Upper lobe of right lung (tissue), 1 donor: Measurements from ENCODE around the gene F7. TPM values are rescaled to one million over a fixed set of nuclear protein-coding genes. Genes with fewer than 3 reads are reported as not detected.
A peak's percentile ranks its signal among the peaks of the same experiment; 100 is the strongest.

Experiments used
- ATAC-seq: fragments of 200-7000 bp; cut with Tn5 transposase; one replicate; pipeline ENCODE4 v1.9.1; 2020; ENCODE audit warnings: mild to moderate bottlenecking, moderate library complexity
- DNase-seq: peaks from one replicate; pipeline ENCODE4 v3.0.0-alpha.2; 2020
- H3K27ac ChIP-seq: fragments of 200-600 bp; one replicate; pipeline ENCODE4 v1.8.0; 2022
- H3K27me3 ChIP-seq: fragments of 200-600 bp; one replicate; pipeline ENCODE4 v1.8.0; 2022; ENCODE audit warnings: mild to moderate bottlenecking
- H3K36me3 ChIP-seq: fragments of 200-600 bp; one replicate; pipeline ENCODE4 v1.8.0; 2022
- H3K4me1 ChIP-seq: fragments of 200-600 bp; one replicate; pipeline ENCODE4 v1.8.0; 2022
- H3K4me3 ChIP-seq: fragments of 200-600 bp; one replicate; pipeline ENCODE4 v1.8.0; 2022; ENCODE audit warnings: mild to moderate bottlenecking
- H3K9me3 ChIP-seq: fragments of 200-600 bp; one replicate; pipeline ENCODE4 v1.8.0; 2022
- CTCF ChIP-seq: fragments of 200-600 bp; IDR thresholded peaks from one replicate; pipeline ENCODE4 v1.8.0; 2022; ENCODE audit warnings: antibody characterized with exemption
- intact Hi-C: fragments of 100-400 bp; cut with DNase I; formaldehyde crosslinking; loops from one replicate; pipeline ENCODE4 v1.11.0; 2022
- total RNA-seq: library from RNA; stranded (reverse); fragmentation: NEBNext Ultra II Directional; extraction: Animal tissue kit (Norgen Biotek cat#: 25700); gene quantifications from one replicate; pipeline ENCODE4 v1.2.1, GENCODE V29; 2021
- donor health status: DM: no; HTN: yes; CAD: no; lungs with severe emphysema.

The F7 gene
- total RNA-seq, 1 donor from 2014 or later, result 0.61 TPM

- Histone ChIP-seq H3K4me1 (no peaks in the 10 kb centered on the region), H3K27ac (no peak overlapping the region), H3K27me3 (no peaks in the 10 kb centered on the region), H3K4me3 (no peak overlapping the region), H3K9me3 (no peaks in the 10 kb centered on the region), H3K36me3 (no peaks in the 10 kb centered on the region)
- intact Hi-C loops, result no loop called here
- no peak for ATAC-seq
- no peak for TF ChIP-seq CTCF
- DNase-seq, result peak; percentile 42
Measured at GRCh38 chr13:113059891-113060290, 45.7 kb upstream of the F7 start.

GRCh38 chr13:113060557-113061270, 44.9 kb upstream of the F7 start:
- no peaks in the 10 kb centered on the region for H3K9me3 ChIP-seq
- ATAC-seq (no peak), DNase-seq (peak; percentile 61)
- TF ChIP-seq CTCF, result no peak
- H3K27ac ChIP-seq, result no peak overlapping the region
- no peaks in the 10 kb centered on the region for H3K27me3 ChIP-seq
- H3K4me1 ChIP-seq, result no peaks in the 10 kb centered on the region
- H3K4me3 ChIP-seq, result no peak overlapping the region
- no peaks in the 10 kb centered on the region for H3K36me3 ChIP-seq
- intact Hi-C loops, result no loop called here

GRCh38 chr13:113061271-113061625, 44.3 kb upstream of the F7 start:
- no peak for TF ChIP-seq CTCF
- Histone ChIP-seq H3K4me3 (no peak overlapping the region), H3K27me3 (no peaks in the 10 kb centered on the region), H3K4me1 (no peaks in the 10 kb centered on the region), H3K9me3 (no peaks in the 10 kb centered on the region), H3K27ac (no peak overlapping the region), H3K36me3 (no peaks in the 10 kb centered on the region)
- ATAC-seq (no peak), DNase-seq (peak; percentile 54)
- intact Hi-C loops, result no loop called here

- TF ChIP-seq CTCF, result no peak
- peak; percentile 29 for DNase-seq
- no peak overlapping the region for H3K4me3 ChIP-seq
- no peaks in the 10 kb centered on the region for H3K9me3 ChIP-seq
- H3K27me3 ChIP-seq, result no peaks in the 10 kb centered on the region
- H3K27ac ChIP-seq, result no peak overlapping the region
- H3K4me1 ChIP-seq, result no peaks in the 10 kb centered on the region
- no peaks in the 10 kb centered on the region for H3K36me3 ChIP-seq
- no peak for ATAC-seq
- intact Hi-C loops, result no loop called here
Measured at GRCh38 chr13:113061796-113062425, 43.7 kb upstream of the F7 start.

- H3K36me3 ChIP-seq, result no peaks in the 10 kb centered on the region
- TF ChIP-seq CTCF, result no peak
- H3K4me1 ChIP-seq, result no peaks in the 10 kb centered on the region
- DNase-seq (peak; percentile 42), ATAC-seq (no peak)
- intact Hi-C loops, result no loop called here
- no peak overlapping the region for H3K27ac ChIP-seq
- H3K9me3 ChIP-seq, result no peaks in the 10 kb centered on the region
- no peaks in the 10 kb centered on the region for H3K27me3 ChIP-seq
- H3K4me3 ChIP-seq, result no peak overlapping the region
Measured at GRCh38 chr13:113062691-113063090, 42.9 kb upstream of the F7 start.
